Aorta (tissue), 5 donors: ENCODE results near the gene VWF. TPM values are rescaled to one million over a fixed set of nuclear protein-coding genes. Genes with fewer than 3 reads are reported as not detected.
"Not testable (repeated sequence)": the region's sequence is repeated elsewhere in the genome, so short reads cannot be mapped to it uniquely, and the experiment has no call there.

Experiments used
- ATAC-seq: fragments of 200-7000 bp; cut with Tn5 transposase; one replicate; pipeline ENCODE4 v1.9.1; 2022; ENCODE audit warnings: moderate library complexity; ENCODE audit not compliant: low FRiP score
- DNase-seq, 2 donors: peaks; one replicate each; pipeline ENCODE4 v3.0.0-alpha.2; 2020
- H3K27ac ChIP-seq, 2 donors: one replicate each; pipeline ENCODE4 v1.5.1; 2013; ENCODE audit warnings: low read length in 2 of 2, mild to moderate bottlenecking in 2 of 2, moderate library complexity in 2 of 2, control low read depth in 1 of 2, inconsistent platforms in 1 of 2, low read depth in 1 of 2
- H3K27me3 ChIP-seq, 2 donors: one replicate each; pipeline ENCODE4 v1.6.1; 2013; ENCODE audit warnings: control low read depth in 1 of 2, low read length in 1 of 2, mild to moderate bottlenecking in 1 of 2, moderate library complexity in 1 of 2; ENCODE audit not compliant: insufficient read depth in 2 of 2, control insufficient read depth in 1 of 2
- H3K36me3 ChIP-seq, 2 donors: one replicate each; pipeline ENCODE4 v1.6.1; 2013; ENCODE audit warnings: control low read depth in 1 of 2, low read length in 1 of 2, mild to moderate bottlenecking in 1 of 2; ENCODE audit not compliant: insufficient read depth in 2 of 2, control insufficient read depth in 1 of 2
- H3K4me1 ChIP-seq, 2 donors: one replicate each; pipeline ENCODE4 v1.6.1; 2013; ENCODE audit warnings: low read length in 2 of 2, control low read depth in 1 of 2, mild to moderate bottlenecking in 1 of 2, moderate library complexity in 1 of 2; ENCODE audit not compliant: insufficient read depth in 2 of 2, control insufficient read depth in 1 of 2
- H3K4me3 ChIP-seq, 2 donors: one replicate each; pipeline ENCODE4 v1.5.1; 2013; ENCODE audit warnings: low read length in 2 of 2, control low read depth in 1 of 2, mild to moderate bottlenecking in 1 of 2
- H3K9me3 ChIP-seq: one replicate; pipeline ENCODE4 v1.6.1; 2013; ENCODE audit warnings: mild to moderate bottlenecking, low read length; ENCODE audit not compliant: control insufficient read depth
- WGBS, 2 donors: extraction: QIAGEN DNeasy Blood & Tissue Kit; methylation state at CpG; one replicate each; pipeline ENCODE4 v1.1.7; 2013; 5-methylcytosine and 5-hydroxymethylcytosine counted together
- intact Hi-C, 2 donors: fragments of 100-400 bp; cut with DNase I; formaldehyde crosslinking; loops; one replicate each; pipeline versions ENCODE4 v1.14.2 to v1.15.0; 2022
- polyA plus RNA-seq, 2 donors: library from polyadenylated mRNA; stranded (reverse); fragments of 200-250 nt; gene quantifications; one replicate each; pipeline ENCODE4 v1.2.3, GENCODE V29; 2013
- total RNA-seq, 2 donors: library from RNA; stranded (reverse); fragmentation: NEBNext Ultra II Directional; extraction: Animal tissue kit (Norgen Biotek cat#: 25700); gene quantifications; one replicate each; pipeline ENCODE4 v1.2.1, GENCODE V29; 2021
- donor health status: healthy with polysubstance abuse.
- donor health status: Bipolar disorder and iron deficiency.
- donor health status: DM: no; HTN: no; CAD: no.
- donor health status: DM: no; HTN: no; CAD: no.
- donor health status: DM: yes; HTN: yes; CAD: no.

The VWF gene
- total and polyA plus RNA-seq, 4 donors = 1.3 to 619 (median 263) TPM

GRCh38 chr12:6148722-6149121 lies 24.3 kb upstream of the VWF start:
- WGBS, 2 donors = 98 to 99% methylated on average over 15 of the region's 15 CpGs
- H3K4me1 ChIP-seq, H3K4me3 ChIP-seq, H3K27ac ChIP-seq, H3K9me3 ChIP-seq, intact Hi-C loops, ATAC-seq, H3K27me3 ChIP-seq, H3K36me3 ChIP-seq, DNase-seq: not testable (repeated sequence)

GRCh38 chr12:6148061-6148460 lies 23.6 kb upstream of the VWF start:
- no peak overlapping the region for H3K4me3 ChIP-seq
- H3K9me3 ChIP-seq = no peaks in the 10 kb centered on the region
- intact Hi-C loops = no loop called here
- H3K27me3 ChIP-seq = no peaks in the 10 kb centered on the region
- 85% methylated on average over 2 of the region's 2 CpGs for WGBS, 2 donors
- peaks cover 0 to 2% of the 10 kb centered on the region in 2 donors for H3K4me1 ChIP-seq
- H3K36me3 ChIP-seq = no peaks in the 10 kb centered on the region
- no peak overlapping the region for H3K27ac ChIP-seq
- ATAC-seq (no peak), DNase-seq (no peak)

GRCh38 chr12:6146951-6147350 lies 22.5 kb upstream of the VWF start:
- 93 to 96% methylated on average over 5 of the region's 5 CpGs for WGBS, 2 donors
- Histone ChIP-seq H3K27me3 (no peaks in the 10 kb centered on the region), H3K4me3 (no peak overlapping the region), H3K9me3 (no peaks in the 10 kb centered on the region), H3K36me3 (no peaks in the 10 kb centered on the region), H3K27ac (no peak overlapping the region), H3K4me1 (peaks cover 0 to 2% of the 10 kb centered on the region in 2 donors)
- no peak for DNase-seq
- ATAC-seq = no peak
- intact Hi-C loops = no loop called here

GRCh38 chr12:6146509-6146908 lies 22.0 kb upstream of the VWF start:
- intact Hi-C loops = no loop called here
- DNase-seq (no peak), ATAC-seq (no peak)
- 95 to 96% methylated on average over 7 of the region's 7 CpGs for WGBS, 2 donors
- H3K4me1 ChIP-seq = peaks cover 0 to 2% of the 10 kb centered on the region in 2 donors
- H3K36me3 ChIP-seq = no peaks in the 10 kb centered on the region
- no peak overlapping the region for H3K27ac ChIP-seq
- no peaks in the 10 kb centered on the region for H3K9me3 ChIP-seq
- H3K4me3 ChIP-seq = no peak overlapping the region
- H3K27me3 ChIP-seq = no peaks in the 10 kb centered on the region

GRCh38 chr12:6145564-6145963 lies 21.1 kb upstream of the VWF start:
- H3K4me3 ChIP-seq = no peak overlapping the region
- H3K9me3 ChIP-seq = no peaks in the 10 kb centered on the region
- DNase-seq = no peak
- WGBS, 2 donors = 93 to 95% methylated on average over 8 of the region's 8 CpGs
- H3K4me1 ChIP-seq = peaks cover 0 to 2% of the 10 kb centered on the region in 2 donors
- no peak for ATAC-seq
- no peak overlapping the region for H3K27ac ChIP-seq
- H3K27me3 ChIP-seq = no peaks in the 10 kb centered on the region
- H3K36me3 ChIP-seq = no peaks in the 10 kb centered on the region
- intact Hi-C loops = no loop called here

- H3K36me3 ChIP-seq = no peaks in the 10 kb centered on the region
- H3K4me1 ChIP-seq = no peaks in the 10 kb centered on the region
- intact Hi-C loops = no loop called here
- no peak overlapping the region for H3K27ac ChIP-seq
- DNase-seq (no peak), ATAC-seq (no peak)
- no peaks in the 10 kb centered on the region for H3K27me3 ChIP-seq
- no peak overlapping the region for H3K4me3 ChIP-seq
- 89 to 91% methylated on average over 4 of the region's 4 CpGs for WGBS, 2 donors
- H3K9me3 ChIP-seq = no peaks in the 10 kb centered on the region
Measured at GRCh38 chr12:6143303-6143675, 18.8 kb upstream of the VWF start.

- H3K4me3 ChIP-seq, DNase-seq, ATAC-seq, H3K27me3 ChIP-seq, H3K9me3 ChIP-seq, H3K36me3 ChIP-seq, intact Hi-C loops, H3K27ac ChIP-seq, H3K4me1 ChIP-seq: not testable (repeated sequence)
- 66 to 82% methylated on average over 34 to 35 of the region's 35 CpGs for WGBS, 2 donors
Measured at GRCh38 chr12:6142368-6143302, 18.2 kb upstream of the VWF start.

GRCh38 chr12:6141731-6142367 lies 17.4 kb upstream of the VWF start:
- DNase-seq, H3K36me3 ChIP-seq, H3K27ac ChIP-seq, intact Hi-C loops, H3K27me3 ChIP-seq, ATAC-seq, H3K4me1 ChIP-seq, H3K9me3 ChIP-seq, H3K4me3 ChIP-seq: not testable (repeated sequence)
- WGBS, 2 donors = 85 to 87% methylated on average over 13 to 16 of the region's 16 CpGs
